ENCODE measurements around the gene ROBO1.
"Not testable (repeated sequence)": the region's sequence is repeated elsewhere in the genome, so short reads cannot be mapped to it uniquely, and the experiment has no call there.

Gene ROBO1

DNA sequence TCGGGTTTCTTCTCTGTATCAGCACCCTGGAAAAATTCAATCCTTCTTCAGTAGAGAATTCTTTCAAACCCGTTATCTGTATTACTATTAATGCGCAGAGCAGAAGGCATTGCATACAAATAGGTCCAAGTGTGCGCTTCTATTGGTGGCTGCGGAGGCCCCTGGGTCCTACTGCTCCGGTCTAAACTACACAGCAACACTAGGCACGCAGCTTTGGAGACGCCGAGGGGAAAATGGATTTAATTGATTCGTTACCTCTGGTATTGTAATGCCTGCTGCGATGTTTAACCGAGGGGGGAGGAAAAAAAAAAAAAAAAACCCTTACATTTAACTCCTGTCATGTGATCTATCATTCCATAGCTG lies at the start of gene ROBO1:
TSS of gene ROBO1 (minus strand) at position 94 of the 363 bp plus-strand sequence.
- no peak for ATAC-seq

DNA sequence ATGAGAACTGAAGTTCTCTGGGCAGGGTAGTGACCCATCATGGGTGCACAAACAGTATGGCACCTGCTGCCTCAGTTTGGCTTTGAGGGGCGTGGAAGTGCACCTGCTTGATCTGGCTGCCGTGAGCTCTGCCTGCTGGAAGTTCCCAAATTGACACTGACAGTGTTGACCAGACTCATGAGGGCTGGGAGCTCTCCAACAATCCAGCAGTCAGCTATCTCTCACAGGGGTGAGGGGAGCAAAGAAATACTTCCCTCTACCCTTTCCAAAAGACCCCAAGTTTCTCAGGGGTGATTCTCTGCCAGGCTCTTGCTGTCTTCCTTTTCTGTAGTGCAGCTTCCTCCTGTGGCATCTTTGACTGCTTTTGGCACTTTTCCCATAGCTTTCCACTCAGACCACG lies 49.4 kb upstream of the ROBO1 start:
- ATAC-seq, result no peak

DNA sequence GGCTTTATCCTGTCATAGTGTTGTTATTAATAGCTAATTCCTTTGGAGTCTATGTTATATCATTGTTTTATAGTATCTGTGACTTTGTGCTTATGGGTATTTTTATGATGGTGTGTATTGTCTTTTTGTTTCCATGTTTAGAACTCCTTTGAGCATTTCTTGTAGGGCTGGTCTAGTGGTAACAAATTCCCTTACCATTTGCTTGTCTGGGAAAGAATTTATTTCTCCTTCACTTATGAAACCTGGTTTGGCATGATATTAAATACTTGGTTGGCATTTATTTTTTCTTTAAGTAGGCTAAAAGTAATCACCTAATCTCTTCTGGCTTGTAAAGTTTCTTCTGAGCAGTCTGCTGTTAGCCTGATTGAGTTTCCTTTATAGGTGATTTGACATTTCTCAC lies 47.7 kb upstream of the ROBO1 start:
- no peak for ATAC-seq

DNA sequence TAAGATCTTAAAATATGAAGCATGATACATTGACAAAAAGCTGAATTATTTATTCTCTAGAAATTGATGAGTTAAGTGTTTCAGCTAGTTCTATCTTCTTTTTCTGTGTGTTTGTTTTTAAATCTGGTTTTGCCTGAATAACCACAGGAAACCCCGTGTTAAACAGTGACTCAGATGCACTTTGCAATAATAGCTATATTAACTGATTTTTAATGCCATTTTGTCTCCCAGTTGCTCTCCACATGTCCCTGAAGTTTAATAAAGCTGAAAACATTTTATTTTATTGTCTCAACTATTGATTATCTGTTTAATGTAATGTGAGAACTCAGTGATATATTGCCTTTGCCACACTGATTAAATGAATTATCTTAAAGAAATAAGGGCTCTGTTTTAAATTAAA lies 42.8 kb upstream of the ROBO1 start:
- no peak for ATAC-seq

DNA sequence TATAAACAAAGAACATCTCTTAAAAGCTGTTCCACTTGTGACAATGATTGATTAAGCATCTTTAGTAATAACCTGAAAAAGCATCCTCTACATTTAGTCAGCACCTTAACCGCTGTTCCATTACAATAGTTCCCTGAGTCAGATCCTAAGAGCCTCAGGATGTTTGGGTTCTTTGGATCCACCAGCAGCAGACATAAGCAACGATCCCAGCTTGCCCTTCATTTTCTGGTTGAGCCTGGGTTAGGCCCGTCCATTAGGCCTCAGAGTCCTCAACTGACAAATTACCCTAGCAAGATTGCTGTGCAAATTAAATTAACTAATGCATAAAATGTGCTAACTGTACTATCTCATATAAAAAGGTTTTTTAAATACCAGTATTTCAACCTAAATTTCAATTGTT lies 42.3 kb upstream of the ROBO1 start:
- no peak for ATAC-seq

DNA sequence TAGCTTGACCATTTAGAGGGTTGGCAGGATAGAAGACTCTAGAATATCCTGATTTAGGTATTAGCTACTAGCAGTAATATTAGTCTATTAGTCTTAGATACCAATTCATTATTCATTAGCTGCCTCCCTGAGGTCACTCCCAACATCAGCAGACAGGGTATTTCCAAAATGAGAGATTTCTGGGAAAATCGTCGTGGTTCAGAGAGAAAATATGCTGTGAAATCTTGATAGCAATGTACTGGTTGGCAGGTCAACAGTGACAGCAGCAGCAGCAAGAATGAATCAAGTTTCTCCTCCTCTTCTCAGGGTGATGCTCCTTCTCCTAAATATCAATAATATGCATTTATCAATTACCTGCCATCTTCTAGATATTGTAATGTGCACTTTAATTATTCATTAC lies 41.3 kb upstream of the ROBO1 start:
- no peak for ATAC-seq

DNA sequence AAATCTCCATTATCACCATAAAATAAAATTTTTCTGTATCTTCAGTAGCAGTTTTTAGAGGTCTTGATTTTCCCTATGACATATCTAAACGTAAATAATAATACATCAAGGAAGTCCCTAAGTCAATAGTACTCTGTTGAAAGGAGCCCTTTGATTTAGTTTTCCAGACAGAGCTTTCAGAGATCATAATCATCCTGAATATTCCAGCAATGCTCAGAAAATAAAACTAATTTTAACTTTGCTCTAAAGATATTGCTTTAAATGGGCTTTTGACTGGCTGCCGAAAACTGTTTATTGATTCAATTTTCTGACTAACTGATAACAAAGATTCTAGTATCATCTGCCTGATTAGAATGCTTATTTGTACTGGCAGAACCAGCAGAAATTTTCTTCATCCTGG lies 40.7 kb upstream of the ROBO1 start:
- no peak for ATAC-seq

DNA sequence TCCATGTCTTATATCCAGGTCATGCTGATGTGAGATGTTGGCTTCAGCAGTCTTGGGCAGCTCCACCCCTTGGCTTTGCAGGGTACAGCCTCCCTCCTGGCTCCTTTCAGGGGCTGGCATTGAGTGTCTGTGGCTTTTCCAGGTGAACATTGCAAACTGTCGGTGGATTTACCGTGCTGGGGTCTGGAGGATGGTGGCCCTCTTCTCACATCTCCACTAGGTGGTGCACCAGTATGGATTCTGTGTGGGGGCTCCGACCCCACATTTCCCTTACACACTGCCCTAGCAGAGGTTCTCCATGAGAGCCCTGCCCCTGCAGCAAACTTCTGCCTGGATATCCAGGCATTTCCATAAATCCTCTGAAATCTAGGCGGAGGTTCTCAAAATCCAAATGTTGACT lies 22.4 kb upstream of the ROBO1 start:
- not testable (repeated sequence) for ATAC-seq

DNA sequence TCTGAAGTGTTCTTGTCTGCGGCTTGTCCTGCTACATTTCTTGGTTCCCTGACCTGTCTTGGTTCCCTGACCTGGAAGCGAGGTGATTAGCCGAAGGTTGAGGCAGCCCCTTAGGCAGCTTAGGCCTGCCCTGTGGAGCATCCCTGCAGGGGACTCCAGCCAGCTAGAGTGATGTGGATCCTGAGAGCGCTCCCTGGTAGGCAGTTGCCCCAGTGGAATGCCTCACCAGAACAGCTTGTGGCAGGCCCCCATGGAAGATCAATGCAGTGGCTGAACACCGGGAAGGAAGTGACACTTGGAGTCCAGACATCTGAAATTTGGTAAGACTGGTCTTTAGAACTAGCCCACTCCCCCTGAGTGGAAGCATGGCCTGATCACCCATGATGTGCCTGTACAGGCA lies 5.5 kb upstream of the ROBO1 start:
- ATAC-seq, result no peak

DNA sequence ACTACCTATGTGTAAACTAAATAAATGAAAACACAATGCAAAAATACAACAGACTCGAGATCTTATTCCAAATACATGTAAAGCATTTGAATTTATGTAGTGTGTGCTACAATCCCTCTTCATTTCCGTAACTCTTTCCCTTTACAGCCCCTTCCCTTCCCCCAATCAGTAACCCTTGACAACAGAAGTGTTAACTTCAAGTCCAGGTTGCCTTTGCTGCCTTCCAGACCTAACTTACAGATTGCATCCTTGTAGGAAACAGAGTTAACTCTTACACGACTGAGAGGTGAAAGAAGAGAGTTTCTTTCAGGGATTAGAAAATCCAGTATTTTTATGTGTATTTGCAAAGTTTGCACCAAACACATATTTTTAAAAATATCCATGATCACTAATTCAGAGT lies 1.4 kb upstream of the ROBO1 start:
- ATAC-seq, result no peak

DNA sequence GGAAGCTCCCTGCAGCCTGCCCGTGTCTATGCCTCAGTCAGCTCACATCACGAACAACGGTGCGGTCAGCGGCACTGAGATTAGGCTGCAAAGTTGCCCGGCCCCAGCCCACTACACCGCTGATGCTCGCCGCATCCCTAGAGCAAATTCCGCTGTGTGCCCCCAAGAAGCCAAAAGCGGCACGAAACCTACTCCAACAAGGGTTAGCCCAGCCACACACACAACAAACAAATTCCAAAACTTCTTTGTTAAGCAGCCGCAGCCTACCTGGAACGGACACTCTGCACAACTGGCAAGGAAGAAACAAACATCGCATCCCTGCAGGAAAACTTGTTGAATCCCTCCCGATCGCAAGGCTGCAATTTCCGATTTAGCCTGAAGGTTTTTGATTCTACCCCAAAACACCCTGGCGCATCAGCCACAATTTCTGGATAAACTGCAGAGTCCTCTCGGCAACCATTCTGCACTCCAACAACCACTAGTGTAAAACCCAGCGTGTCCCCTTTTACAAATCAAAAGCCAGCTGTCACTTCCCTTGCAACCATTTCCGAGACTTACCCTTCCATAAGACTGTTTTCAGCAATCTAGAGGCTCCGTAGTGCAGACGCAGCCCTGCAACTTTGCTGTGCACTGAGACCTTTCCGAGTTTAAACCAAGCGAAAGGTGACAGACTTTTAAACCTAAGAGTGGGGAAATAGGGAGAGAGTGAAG lies 449 bp downstream of the ROBO1 start:
- ATAC-seq, result no peak

DNA sequence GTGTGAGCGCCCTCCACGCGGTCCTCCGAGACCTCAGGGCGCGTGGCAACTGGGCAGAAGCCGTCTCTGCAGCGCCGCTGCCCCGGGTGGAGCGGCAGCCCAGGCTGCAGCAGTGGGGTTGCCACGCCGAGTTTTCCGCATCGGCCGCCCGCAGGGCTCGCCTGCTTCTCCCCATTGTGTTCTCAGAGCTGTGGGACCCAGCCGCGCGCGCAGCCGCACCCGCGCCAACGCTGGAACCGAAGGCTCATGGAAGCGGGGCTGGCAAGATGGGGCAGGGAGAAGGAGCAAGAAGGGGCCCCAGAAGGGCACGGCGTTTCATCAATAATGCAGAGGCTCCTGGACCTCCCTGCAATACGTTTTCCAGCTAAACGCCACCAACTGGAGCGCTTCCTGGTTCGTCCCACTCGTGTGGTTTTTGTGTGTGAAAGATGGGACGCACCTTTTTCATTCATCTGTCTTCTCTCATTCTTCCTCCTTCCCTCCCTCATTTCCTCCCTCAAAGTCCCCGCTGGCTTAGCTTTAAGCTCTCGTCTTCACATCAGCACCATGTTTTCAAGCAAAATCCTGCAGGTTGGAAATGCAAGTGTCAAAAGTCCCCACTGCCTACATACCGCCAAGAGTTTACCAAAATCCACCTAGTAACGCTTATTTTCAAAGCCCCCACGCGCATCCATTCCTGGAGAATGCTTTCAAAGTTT lies 1.2 kb downstream of the ROBO1 start:
- ATAC-seq, result no peak

DNA sequence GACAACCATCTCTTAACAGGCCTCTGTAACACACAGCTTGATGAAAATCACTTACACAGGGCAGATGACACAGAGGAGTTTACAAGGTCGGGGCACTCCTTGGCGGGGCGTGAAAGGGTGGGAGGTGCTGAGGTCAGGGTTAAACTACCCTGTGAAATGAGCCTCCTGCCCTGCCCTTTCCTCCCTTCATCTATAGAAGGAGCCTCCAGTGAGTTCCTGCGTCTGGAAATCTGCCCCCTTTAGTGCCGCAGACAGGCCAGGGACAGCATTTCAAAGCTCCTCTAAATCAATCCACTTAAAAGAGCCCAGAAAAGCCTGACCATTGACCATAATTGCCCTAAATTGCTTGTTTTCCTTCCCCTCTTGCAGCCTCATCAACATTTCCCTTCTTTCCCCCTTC lies 1.9 kb downstream of the ROBO1 start:
- no peak for ATAC-seq

DNA sequence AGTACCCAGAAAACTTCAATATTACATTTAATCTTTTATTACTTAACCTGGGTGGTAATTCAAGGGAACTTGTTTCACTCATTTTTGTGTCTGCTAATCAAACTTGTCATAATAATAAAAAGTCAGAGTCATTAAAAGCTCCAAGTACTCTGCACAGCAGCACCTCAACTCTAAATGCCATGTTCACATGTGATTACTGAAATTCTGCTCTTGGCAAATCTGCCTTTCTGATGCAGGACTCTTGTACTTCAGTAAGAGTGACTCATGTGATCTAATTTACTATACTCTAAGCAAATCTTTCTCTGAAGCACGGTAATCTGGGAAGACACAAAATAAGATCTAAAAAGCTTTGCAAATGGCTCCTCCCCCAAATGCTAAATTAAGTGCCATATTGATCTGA lies 6.4 kb downstream of the ROBO1 start:
- ATAC-seq, result no peak

DNA sequence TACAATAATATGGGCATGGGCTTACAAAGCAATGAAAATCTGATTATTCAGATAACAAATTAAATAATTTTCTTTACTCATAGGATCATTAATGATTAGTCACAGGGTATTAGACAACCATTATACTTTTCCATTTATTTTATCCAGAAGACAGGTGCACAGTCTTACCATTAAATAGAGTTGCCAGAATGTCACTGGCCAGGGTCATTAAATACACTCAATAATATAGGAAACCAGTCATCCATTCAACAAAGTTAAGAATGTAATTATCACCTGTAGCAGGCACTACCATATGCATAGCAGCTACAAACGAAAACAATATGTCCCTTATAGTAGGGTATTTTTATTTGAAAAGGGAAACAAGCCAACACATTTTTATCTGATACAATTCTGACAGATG lies 16.1 kb downstream of the ROBO1 start:
- ATAC-seq, result no peak

DNA sequence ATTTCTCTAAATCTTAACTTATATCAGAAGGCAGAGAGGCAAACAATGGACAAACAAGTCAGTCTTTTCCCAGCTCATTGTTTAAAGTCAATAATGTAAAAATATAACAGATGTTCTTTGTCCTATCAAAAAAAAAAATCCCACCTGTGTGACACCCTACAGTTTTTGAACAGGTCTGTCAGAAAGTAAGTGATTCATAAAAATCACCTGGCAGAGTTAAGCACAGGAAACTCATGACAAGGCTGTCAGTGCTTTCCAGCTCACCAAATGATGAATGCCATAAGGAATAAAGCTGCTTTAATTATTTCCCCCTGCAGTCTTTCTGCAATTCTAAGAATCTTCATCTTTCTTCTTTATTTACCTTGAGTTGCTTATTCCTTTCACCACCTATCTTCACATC lies 30.3 kb downstream of the ROBO1 start:
- ATAC-seq, result no peak

DNA sequence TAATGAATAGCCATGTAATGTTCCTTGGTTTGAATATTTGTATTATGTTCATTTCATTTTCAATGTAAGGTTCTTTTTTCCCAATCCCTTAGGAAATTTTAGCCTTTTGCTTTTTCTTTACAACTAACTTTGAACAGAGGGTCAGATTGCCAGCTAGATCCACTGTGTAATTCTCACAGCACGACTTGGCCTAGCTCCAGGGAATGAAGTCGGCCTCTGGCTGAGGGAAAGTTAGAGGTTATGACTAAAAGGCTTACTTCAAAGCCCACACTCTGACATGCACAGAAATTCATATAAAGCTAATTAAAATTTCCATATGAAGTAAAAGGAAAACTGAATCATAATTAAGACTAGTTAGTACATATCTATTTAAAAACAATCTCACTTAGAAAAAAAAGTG lies 38.7 kb downstream of the ROBO1 start:
- ATAC-seq, result no peak

DNA sequence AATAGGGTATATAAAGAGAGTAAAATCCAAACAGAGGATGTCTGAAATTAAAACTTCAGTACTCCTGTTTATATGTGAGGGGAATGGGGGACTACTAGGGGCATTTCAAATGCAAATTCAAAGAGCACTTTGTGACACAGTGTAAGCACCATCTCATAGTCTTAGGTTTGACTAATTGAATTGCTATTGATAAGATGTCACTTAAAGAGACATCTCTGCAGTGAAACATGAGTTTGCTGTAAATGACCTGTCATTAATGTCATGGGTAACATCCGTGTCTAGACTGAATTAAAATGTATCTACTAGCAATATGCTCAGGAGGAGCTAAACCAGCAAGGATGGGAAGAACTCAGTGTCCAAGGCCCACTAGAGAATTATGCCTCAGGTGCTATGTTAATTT lies 41.0 kb downstream of the ROBO1 start:
- ATAC-seq, result no peak

DNA sequence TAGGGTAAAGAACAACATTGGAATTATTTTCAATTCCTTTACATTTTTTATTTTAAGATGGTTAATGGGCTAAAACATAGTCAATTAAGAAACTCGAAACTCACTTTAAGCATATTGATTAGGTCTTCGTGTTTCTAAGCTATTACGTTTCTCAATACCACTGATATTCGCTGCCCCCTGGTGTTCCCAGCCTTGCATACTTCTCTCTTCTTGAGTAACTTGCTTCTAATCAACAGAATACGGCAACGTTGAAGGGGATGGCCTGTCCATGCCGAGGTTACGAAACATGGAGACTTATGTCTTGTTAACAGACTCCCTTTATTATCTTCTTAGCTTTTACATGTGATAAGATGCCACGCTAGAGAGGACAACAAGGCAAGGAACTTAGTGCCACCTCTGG lies 43.6 kb downstream of the ROBO1 start:
- ATAC-seq, result no peak

DNA sequence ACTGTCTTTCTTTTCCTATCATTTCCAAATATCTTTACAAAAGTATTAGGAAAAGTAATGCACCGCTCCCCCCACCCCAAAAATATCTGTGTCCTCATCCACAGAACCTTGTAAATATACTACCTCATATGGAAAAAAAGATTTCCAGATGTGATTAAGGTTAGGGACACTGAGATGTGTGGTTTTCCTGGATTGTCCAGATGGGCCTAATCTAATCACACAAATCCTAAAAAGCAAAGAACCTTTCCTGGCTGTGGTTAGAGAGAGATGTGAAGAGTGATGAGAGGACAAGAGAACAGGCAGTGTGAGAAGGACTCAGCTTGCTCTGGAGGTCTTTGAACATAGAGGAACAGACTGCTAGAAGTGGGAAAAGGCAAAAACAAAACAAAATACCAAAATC lies 77.7 kb downstream of the ROBO1 start:
- ATAC-seq, result no peak

DNA sequence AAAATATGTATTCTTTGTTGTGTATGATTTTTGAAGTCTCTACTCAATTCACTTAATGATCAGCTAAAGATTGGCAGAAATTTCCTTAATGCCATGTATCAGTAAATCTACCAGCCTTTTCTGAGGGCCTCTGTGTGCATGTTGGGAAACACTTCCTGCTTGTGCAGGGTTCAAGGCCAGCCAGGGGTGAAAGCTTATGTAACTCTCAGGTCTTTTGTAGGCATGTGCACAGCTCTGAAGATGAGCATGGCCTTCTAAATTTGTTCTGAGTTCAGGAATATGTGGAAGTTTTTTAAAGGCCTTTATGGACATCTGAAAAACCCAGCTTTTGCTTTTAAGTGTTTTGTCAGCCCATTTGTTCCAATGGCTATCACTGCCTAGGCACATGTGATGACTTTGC lies 82.7 kb downstream of the ROBO1 start:
- ATAC-seq, result no peak

DNA sequence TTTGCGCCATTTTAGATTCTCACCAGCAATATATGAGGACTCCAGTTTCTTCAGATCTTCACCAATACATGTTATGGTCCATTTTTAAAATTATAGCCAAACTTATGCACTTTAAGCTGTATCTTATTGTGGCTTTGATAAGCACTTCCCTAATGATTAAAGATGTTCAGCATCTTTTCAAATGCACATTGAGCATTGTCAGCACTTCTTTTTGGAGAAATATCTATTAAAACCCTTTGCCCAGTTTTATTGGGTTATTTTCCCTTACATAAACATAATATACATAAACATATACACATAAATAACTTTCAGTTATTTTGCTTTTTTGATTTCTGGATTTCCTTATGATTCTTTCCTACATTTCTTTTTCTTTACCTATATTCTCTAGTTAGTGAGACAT lies 83.8 kb downstream of the ROBO1 start:
- no peak for ATAC-seq

DNA sequence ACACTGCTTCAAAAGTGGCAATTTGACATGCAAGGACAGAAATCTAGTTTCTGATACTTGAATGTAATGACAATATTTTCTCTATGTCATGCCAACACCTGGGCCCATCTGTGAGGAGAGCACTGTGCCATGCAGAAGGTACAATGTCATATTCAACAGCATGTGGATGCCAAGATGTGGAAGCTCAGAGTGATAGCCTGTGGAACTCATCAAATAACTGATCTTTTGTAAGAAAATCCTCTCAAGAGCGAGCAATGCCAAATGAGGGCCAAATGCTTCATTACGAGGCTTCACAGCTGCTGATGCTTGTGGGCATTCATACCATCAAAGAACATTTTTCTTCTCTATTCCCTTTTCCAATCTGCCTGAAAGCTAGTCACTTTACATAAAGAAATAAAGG lies 95.1 kb downstream of the ROBO1 start:
- ATAC-seq, result no peak

DNA sequence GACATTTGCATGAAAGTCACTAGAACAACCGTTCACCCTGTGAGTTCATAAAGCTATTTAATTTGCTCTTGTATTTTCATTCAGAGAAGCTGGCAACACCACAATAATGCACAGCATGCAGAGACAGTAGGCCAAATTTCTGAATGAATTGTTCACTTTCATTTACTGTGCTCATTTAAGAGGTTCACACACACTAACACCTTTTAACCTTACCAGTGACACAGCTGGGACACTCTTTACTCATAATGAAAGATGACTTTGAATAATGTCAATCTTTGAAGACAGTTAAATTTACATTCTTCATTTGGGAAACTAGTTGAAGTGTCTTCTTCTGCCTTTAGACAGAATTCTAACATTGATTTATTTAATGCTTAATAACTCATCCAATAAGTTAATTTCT lies 95.7 kb downstream of the ROBO1 start:
- ATAC-seq, result no peak

DNA sequence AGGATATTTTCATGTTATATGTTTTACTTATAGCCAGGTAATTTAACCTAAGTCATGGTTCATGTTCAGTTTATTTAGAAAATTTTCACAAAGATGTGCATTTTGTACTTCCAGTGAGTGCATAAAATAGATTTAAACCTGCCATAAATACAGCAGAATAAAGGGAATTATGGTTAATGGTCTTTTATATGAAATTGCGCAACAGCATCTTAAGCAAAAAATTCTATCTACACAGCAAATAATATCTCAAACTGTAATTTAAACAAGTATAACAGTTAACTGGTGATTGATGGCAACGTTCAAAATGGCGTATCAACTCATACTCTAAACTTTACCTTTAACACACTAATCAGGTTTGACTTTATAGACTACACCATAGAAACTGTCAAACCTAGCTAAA lies 97.6 kb downstream of the ROBO1 start:
- no peak for ATAC-seq

All from activated CD4-positive, CD25-positive, alpha-beta regulatory T cell treated with anti-CD3 and anti-CD28 coated beads, Interleukin-2, amount 50 U/mL, for 24 hours (primary cell).